M059J (cell line): ENCODE data around the gene PFKFB4. TPM values are rescaled to one million over a fixed set of nuclear protein-coding genes. Genes with fewer than 3 reads are reported as not detected.

Source experiments
- DNase-seq: peaks from one replicate; pipeline ENCODE4 v3.0.0-alpha.2; 2012; ENCODE audit warnings: low read depth
- total RNA-seq: library from RNA; depleted of rRNA; stranded (reverse); fragments of >200 nt; shearing (Covaris generic); gene quantifications from 2 replicates; pipeline ENCODE4 v1.2.3, GENCODE V29; 2014

PFKFB4 gene
- total RNA-seq, 1 experiment from 2014 or later = 31.0 TPM

DNA sequence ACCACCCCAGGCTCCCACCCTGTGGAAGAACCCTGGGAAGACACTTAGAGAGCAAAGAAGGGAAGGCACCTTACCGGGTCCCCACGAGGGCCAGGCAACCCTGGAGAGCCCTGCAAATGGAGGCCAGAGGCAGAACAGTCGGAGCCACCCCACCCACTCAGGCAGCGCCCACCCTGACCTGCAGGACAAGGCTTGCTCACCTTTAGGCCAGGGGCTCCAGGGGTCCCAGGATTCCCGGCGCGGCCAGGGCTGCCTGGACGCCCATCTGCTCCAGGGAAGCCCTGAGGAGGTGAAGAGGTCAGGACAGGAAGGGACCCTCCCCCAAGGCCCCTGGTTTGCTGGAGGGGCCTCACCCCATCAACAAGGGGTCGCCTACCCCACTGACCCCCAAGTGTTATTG is 28.2 kb upstream of the PFKFB4 start:
- no peak for DNase-seq

DNA sequence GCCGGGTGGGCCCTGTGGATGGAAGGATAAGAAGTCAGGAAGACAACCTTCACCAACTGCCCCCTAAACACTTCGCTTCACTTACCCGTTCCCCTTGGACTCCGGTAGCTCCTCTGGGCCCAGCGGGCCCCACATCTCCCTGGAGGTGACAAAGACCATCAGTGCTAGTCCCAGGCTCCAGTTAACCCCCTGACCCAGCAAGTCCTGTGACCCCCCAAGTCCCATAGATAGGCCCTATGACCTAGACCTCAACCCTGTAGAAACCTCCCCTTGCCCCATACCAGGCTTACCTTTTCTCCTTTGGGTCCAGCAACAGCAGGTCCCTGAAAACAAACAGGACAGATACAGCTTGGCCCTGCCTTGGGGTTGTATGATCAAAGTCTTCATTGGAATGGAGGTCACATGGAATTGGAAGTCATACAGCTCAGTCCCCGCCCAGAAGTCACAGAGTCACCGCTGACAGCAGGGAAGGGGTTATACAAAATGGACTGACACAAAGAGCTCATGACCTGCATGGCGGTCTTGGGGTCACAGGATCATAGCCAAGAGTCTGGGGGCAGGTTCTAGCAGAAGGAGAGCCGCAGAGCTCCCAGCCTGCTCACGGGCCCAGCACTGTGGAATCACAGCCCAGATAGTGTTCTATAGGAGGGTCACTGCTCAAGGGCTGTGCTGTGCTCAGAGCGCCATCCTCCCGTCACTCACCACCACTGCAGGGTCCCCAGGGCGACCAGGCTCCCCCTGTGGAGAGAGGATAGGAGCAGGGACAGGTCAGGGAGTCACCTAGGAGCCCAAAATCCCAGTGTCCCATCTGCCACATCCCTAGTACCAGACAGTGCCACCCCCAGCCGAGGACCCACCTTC is 25.2 kb upstream of the PFKFB4 start:
- DNase-seq = no peak

DNA sequence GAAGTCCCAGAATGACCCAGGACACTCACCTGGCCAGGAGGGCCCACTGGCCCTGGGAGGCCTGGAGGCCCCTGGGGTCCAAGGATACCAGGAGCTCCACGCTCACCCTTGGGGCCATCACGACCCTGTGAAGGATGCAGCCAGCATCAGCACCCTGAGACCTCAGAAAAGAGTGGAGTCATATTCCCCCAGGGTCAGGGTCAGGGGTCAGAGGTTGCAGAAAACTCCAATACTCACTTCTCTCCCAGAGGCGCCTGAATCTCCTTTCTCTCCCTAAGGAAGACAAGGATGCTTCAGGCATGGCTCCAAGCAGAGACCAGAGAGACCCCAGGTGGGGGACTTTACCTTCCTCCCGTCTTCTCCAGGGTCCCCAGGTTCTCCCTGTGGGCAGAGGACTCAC is 20.0 kb upstream of the PFKFB4 start:
- no peak for DNase-seq

DNA sequence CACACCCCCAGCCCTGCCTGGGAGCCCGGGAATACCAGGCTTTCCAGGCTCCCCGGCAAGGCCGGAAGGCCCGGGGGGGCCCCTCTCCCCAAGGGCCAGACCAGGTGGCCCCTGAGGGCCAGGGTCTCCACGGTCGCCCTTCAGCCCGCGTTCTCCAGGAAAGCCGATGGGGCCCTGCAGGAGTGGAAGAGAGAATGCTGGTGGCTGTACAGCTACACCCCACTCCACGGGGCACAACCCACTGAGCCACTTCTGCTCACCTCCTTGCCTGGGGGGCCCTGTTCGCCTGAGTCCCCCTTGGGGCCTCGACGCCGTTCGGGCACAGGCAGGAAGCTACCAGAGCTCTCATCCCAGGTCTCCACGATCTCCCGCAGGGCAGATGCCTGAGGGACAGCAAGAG is 18.8 kb upstream of the PFKFB4 start:
- no peak for DNase-seq

DNA sequence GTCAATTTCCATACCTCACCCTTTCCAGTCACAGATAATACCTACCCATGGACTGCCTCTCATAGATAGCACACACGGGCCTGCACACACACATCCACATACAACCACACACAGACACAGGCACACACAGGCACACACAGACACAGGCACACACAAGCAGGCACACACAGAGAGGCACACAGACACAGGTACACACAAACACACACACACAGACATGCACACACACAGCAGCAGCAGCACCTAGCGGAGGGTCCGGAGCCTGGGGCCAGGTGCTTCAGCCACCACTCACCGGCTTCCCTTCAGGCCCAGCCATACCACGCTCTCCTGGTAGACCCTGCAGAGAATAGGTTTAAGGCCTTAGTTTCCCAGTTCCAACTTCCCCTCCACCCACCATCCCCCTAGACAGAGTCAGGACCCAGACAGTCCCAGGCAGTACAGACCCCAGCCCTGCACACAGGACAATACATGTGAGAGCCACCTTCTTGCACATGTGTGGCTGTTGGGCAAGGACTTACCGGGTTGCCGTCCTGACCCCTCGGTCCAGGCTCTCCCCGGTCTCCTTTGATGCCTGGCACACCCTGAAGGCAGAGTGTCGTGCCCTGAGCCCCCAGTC is 17.5 kb upstream of the PFKFB4 start:
- DNase-seq = no peak

DNA sequence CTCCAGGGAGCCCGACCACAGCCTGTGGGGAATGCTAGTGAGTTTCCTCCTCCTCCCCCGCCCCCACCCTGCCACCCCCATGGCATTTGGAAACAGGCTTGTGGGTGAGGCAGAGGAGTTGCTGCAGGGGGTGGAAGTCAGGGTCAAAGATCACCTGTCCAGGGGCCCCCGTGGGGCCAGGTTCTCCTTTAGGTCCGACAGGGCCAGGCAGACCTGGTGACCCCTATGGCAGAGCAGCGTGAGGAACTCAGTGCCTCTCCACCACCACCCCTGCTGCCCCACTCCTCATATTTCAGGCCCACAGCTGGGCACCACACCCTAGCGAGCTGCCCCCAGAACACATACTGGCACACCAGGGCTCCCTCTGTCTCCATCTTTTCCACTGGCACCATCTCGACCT is 15.9 kb upstream of the PFKFB4 start:
- DNase-seq = no peak

DNA sequence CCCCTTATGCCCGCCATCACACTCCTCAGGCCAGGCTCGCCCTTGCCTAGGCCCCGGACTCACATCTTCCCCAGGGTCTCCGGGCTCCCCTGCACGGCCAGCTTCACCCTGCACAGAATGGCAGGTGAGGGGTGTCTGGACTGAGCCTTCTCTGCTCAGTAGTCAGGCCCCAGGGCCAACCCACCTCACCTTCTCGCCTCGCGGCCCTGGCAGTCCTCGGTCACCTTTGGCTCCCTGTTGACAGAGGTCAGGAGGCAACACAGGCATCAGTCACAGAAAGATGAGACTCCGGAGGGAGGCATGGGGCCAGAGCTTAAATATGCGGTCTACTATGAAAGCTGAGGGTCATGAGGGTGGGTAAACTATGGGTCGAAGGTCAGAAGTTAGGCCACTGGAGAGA is 15.3 kb upstream of the PFKFB4 start:
- DNase-seq = no peak

DNA sequence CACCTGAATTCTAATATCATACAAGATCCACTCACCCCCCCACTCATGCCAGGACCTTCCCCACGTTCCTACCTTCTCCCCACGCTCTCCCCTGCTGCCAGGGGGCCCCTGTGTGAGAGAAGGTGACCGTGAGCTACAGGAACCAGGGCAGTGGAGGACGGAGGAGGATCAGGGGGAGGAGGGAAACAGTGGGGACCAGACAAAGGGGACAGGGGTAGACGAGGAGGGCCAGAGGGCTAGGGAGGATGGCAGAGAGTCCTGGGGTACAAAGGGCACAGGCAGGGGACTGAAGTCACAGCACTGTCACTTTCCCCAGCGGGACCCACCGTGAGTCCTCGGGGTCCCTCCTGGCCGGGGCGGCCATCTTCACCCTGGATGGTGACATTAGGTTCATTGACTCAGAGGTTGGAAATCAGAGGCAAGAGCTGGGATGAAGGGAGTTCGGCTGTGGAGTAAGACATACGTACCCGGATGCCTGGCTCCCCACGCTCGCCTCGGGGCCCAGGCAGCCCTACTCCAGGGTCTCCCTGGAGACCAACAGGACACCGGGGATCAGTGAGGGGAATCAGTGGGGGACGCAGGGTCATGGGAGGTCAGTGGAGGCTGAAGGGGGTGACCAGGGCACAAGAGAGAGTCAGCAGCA is 13.3 kb upstream of the PFKFB4 start:
- DNase-seq = no peak

DNA sequence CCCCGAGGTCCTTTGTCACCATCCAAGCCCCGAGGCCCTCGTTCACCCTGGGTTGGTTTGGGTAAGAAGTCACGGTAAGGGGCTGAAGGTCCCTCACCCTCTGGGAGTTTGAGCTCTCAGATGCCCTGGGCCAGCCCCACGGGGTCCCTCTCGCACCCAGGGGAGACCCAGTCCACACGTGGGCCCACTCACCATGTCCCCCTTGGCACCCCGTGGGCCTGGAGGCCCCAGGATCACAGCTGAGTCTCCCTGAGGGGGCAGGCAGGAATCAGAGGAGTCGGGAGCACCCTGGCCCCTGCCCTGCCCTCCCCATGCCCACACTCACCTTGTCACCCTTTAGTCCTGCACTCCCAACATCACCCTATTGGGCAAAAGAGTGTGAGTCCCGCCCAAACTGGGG is 12.8 kb upstream of the PFKFB4 start:
- no peak for DNase-seq

DNA sequence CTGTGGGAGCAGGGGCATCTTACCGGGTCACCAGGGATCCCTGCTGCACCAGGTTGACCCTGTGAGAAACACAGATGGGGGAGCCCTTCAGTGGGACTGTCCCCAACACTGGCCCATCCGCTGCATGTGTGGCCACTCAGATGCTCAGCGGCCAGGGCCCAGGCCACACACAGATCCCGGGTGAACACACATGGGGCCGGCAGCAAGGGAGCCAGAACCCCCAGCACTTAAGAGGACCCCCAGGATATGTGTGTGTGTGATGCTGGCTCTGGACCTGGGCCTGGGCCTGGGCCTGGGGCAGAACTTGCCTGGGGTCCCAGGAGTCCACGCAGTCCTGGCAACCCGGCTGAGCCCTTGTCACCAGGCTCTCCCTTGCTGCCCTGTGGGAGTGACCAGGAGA is 11.9 kb upstream of the PFKFB4 start:
- no peak for DNase-seq

DNA sequence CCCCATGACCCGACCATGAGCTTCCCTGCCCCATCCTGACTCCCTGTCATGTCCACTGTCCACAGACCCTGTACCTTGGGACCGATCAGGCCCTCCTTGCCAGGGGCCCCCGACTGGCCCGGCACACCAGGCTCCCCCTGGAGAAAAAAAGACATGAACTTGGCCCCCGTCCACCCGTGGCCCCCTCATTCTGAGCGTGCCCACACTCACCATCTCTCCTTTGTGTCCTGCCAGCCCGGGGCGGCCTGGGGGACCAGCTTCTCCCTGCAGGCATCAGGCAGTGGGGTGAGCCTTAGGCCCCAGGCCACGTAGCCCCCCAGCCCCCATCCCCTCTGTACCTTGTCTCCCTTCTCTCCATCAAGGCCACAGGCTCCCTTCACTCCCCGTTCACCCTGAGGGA is 10.9 kb upstream of the PFKFB4 start:
- no peak for DNase-seq

DNA sequence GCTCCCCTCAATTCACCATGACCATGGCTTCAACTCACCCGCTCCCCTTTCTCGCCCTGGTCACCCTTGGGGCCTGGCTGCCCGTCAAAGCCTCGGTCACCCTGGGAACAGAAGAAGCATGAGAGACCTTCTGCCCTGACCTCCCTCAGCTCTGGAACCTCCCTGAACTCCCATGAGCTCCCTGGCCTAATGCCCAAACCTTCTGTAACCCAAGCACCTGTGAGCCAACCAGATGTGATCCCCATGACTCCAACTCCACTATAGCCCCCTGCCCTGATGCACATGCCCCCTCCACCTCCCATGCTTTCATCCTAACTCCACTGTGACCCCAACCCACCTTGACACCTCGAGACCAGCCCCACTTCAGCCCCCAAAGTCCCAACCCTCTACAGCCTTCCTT is 10.5 kb upstream of the PFKFB4 start:
- peak; percentile 42 for DNase-seq

DNA sequence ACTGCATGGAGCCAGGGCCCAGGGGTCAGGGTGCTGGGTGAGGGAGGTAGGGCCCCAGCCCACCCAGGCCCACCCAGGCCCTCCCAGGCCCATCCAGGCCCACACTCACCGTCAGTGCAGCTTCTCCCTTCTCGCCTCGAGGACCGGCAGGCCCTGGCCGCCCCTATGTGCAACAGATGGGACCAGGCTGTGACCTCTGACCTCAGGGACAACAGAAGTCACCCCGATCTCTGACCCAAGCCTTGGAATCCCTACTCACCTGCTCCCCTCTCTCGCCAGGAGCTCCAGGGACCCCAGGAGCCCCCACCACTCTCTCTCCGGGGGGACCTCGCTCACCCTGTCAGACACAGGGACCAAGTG is 9.8 kb upstream of the PFKFB4 start:
- DNase-seq = no peak

DNA sequence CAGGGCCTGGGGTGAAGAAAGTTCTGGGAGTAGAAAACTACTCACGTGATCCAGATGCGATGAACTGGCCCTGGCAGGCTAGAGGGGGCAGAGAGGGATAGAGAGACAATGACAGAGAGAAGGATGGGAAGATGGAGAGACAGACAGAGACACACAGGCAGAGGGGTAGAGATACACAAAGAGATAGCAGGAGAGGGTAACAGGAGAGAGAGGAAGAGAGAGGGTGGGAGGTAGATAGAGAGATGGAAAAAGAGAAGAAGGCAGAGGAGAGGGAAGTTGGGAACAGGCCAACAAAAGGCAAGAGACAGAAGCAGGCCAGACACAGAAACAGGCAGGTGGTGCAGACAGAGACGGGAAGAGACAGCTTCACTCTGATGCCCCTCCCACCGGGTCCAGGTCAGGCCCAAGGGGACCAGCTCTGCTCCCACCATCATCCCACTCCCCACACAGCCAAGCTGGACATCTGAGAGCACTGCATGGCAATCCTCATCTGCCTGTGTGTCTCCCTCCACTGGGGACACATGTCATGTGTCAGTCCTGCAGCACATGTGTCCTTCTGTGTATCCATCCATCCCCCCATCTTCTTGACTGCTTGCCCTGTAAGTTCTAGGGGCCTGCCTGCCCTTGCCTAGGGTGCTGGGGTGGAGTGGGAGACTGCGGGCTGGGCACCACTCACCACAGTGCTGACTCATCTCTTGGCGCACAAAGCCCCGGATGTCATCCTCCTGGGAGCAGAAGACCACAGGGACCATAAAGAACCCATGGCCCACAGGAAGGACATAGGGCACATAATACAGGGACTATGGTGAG is 9.2 kb upstream of the PFKFB4 start:
- DNase-seq = peak; percentile 84

DNA sequence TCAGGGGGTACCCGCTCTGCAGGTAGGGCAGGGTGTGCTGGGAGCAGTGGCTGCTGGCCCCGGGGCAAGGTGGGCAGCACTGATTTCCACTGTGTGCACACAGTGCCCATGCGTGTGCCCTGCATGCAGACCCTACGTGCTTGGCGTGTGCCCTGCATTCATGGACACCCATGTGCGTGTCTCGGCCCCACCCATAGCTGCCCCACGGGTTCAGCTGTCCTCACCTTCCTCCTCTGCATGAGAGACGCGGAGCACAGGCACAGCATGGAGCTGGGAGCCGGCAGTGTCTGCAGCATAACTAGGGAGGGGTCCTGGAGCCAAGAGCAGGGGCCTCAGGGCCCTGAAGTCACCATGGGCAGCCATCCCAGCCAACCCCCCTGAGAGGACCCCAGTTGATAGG is 8.6 kb upstream of the PFKFB4 start:
- DNase-seq = no peak

DNA sequence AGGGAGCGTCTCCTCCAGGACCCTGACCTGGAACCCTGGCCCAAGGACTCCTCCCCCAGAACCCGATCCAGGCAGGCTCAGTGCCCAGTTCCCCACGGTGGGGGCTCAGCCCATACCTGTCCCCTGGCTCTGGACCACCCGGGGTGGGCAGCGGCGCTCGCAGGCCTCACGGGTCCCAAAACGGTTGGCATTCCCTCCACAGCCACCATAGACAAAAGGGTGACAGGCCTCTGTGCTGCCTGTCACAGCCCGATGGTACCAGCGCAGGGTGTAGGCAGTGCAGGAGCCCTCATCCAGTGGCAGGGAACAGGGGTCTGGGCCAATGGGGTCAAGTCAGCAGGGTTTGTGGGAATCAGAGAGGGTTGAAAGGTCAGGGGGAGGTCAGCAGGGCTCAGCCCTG is 8.1 kb upstream of the PFKFB4 start:
- no peak for DNase-seq

DNA sequence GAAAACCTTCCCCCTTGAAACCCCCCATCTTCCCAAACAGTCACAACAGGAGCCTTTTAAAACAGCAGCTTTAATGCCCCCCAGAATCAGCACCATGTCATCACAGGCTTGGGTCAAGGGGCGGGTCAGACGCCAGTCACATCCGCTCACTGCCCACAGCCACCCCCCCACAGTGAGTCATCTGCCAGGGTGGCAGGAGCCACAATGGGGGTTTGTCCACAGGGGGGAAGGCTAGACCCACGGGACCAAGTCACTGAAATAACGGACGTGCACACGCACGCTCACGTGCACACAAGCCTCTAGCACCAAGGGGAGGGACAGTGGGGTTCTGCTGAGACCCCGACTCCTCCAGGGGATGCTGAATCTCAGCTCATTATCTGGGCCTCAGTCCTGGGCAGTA is 7.4 kb upstream of the PFKFB4 start:
- peak; percentile 89 for DNase-seq

DNA sequence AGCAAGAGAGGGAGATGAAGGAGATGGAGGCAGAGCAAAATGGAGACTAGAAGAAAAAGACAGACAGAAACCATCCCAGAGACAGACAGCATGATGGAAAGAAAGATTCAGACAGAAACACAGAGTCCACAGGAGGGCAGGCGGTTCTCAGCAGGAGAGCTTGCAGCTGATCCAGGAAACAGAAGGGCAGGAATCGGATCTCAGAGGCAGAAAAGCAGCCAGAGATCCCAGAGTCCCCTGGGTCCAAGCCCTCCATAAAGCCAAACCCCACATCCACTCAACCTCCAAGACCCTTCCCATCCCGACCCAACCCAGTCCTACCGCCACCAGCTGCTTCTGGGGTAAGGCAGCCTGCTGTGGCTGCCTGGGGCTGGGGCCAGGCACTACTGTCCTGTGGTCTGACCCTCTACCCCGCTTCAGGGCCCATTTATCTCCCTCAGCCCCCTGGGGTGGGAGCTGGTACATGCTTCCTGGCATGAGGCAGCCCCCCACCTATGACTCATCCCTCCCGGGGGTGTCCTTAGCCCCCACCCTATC is 6.8 kb upstream of the PFKFB4 start, which contains the start of gene UCN2:
UCN2 (minus strand) TSS at position 400 of the 537 bp plus-strand sequence. CDS start 657 bp downstream, outside the sequence.
- DNase-seq = peak; percentile 46

DNA sequence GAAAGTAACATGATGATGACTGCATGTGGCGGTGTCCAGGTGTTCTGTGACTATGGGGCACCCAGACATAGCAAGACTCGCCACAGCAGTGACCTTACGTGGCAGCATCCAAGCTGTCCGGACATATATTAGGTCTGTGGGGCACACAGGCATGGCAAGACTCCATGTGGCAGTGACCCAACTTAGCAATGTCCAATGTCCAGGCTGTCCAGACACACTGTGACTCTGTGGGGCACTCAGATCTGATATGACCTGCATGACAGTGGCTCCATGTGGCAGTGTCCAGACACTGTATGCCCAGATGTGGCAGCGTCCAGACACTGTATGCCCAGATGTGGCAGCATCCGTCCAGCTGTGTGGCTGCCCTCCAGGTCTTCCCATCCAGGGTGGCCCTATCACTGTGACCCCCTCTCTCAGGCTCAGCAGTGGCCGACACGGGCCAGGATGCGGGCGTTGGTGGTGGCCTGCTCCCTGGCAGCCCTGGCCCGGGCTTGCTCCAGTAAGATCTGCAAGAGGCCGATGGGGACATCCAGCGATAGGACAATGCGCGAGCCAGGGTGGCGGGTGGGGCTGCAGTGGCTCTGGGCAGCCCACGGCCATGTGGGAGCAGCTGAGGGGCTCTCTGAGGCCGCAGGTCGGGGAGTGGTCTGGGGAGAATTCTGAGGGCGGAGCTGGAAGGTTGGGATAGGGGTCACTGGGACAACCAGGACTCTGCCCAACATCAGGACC is 5.9 kb upstream of the PFKFB4 start:
- no peak for DNase-seq

DNA sequence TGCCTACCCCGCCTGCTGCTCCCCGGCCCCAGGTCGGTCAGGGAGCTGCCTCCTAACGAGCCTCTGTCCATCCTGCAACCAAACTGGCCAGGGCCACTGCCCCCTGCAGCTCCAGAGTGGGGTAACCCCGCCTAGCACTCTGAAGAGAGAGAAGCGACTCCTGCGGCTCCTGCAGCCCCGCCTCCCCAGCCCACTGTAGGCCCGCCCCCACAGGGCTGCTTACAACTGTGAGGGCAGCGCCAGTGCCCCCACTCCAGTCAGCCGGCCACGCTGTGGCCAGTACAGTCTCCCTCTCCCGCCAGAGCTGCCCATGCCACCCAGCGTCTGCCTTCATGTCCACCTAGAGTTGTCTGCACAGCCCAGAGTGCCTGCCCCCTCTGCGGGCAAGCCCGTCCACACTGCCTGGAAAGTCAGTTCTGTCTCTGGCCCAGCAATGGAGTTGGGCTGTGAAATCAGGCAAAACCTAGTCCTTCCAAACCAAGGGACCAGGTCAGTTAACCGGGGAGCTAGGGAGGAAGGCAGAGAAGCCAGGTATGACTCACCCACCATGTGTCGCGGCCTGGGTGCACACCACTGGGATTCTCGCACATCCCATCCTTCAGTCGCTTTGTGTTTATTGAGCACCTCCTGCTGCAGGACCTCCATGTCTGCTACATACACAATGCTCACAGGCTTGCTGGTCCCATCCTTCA is 4.6 kb upstream of the PFKFB4 start:
- DNase-seq = peak; percentile 86

DNA sequence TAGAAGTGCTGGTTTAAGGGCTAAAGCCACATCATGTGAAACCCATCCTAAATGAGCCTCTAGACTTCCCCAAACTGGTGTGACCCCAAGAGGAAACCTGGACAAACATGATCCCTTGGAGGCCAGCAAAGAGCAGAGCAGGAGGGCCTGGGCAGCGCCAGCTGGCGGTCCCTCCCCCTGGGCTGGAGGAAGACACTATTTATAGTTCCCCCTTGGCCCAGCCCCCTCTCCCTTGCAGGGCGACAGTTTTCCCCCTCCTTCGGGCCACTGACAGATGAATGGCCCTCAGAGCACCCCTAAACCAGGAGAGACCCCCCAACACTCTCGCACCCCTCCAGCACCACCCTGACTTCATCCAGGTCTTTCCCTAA is 4.0 kb upstream of the PFKFB4 start:
- DNase-seq = peak; percentile 32
